ENCODE data around the gene SLC38A6.

SLC38A6 gene

DNA sequence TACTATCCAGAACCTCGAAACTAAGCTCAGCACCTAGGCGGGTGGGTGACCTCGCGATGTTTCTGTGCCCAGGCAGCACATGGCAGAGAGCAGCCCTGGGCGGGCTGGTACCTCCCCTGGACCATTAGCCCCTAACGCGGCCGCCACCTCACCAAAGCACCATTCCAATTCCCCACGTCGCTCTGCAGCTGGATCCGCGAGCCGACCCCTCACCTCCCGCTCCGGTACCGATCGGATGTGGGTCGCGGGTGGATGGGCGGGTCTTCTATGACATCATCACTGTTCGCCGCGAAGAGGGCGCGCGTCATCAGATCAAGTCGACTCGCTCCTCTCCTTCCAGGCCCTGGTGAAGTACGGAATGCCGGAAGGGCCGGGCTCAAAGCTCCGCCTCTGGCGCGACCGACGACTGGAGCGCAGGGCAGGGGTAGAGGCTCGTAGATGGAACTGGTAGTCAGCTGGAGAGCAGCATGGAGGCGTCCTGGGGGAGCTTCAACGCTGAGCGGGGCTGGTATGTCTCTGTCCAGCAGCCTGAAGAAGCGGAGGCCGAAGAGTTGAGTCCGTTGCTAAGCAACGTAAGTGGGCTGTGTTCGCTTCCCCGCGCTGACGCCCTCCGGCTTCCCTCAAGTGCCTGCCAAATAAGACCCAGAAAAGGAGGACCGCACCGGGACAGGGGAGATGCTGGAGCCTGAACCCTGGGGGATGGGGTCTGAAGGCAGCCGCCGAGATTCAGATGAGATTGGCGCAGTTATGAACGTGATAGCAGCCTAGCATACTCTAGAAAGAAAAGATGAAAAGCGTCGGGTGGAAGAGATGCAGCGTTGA lies at the start of gene SLC38A6, which contains the start of gene TRMT5:
Gene SLC38A6 (plus strand): TSS at position 435 of the 822 bp plus-strand sequence. CDS start 33 bp downstream, at position 468.
Gene TRMT5 (minus strand): TSS at position 269 of the 822 bp plus-strand sequence. CDS start 106 bp downstream, at position 163.
- Mint-ChIP-seq H3K4me1 (peaks cover 35% of the 10 kb centered on the region), H3K4me3 (no peak within 1 kb of the TSS), H3K27me3 (ENCODE audit: low read depth) (no peaks in the 10 kb centered on the region), H3K36me3 (ENCODE audit: low read depth) (peaks cover 32% of the 10 kb centered on the region), H3K27ac (no peak within 1 kb of the TSS), H3K9me3 (no peaks in the 10 kb centered on the region)
- TF ChIP-seq, protein P1, sequence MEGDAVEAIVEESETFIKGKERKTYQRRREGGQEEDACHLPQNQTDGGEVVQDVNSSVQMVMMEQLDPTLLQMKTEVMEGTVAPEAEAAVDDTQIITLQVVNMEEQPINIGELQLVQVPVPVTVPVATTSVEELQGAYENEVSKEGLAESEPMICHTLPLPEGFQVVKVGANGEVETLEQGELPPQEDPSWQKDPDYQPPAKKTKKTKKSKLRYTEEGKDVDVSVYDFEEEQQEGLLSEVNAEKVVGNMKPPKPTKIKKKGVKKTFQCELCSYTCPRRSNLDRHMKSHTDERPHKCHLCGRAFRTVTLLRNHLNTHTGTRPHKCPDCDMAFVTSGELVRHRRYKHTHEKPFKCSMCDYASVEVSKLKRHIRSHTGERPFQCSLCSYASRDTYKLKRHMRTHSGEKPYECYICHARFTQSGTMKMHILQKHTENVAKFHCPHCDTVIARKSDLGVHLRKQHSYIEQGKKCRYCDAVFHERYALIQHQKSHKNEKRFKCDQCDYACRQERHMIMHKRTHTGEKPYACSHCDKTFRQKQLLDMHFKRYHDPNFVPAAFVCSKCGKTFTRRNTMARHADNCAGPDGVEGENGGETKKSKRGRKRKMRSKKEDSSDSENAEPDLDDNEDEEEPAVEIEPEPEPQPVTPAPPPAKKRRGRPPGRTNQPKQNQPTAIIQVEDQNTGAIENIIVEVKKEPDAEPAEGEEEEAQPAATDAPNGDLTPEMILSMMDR (IDR thresholded peaks at IDR 0.05; ENCODE audit: unreplicated experiment in 3 of 3) = no peak

DNA sequence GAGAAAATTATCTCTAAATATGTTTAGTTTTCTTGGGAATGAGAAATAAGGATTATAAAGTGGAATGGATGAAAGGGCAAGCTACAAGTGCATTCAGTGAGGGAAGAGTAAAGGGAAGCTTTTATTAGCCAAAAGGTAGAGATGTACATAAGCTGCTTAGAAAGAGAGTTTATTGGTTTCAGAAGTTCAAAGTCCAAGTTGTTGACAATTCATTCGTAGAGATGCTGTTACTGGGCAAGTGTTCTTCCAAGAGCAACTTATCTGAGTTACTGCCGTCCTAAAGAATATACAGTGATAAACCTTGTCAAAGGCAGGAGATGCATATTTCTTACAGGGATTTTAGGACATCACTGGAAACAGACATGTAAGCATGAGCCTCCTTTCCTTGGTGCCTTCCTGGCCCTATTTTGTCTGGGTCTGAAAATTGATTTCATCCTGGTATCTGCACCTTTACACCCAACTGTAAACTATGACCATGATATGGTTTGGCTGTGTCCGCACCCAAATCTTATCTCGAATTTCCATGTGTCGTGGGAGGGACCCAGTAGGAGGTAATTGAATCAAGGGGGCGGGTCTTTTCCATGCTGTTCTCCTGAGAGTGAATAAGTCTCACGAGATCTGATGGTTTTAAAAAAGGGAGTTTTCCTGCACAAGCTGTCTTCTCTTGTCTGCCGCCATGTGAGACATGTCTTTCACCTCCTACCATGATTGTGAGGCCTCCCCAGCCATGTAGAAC lies 47.0 kb upstream of the SLC38A6 start:
- no peak overlapping the region for H3K4me3 Mint-ChIP-seq
- H3K9me3 Mint-ChIP-seq = peaks cover 6% of the 10 kb centered on the region
- H3K4me1 Mint-ChIP-seq = peaks cover 43% of the 10 kb centered on the region
- H3K27me3 Mint-ChIP-seq (ENCODE audit: low read depth) = no peaks in the 10 kb centered on the region
- TF ChIP-seq, protein P1 (IDR thresholded peaks at IDR 0.05; ENCODE audit: unreplicated experiment in 3 of 3) = no peak
- peaks cover 18% of the 10 kb centered on the region for H3K36me3 Mint-ChIP-seq (ENCODE audit: low read depth)
- H3K27ac Mint-ChIP-seq = peak overlapping the region; percentile 25 to 65 (median 58)

- TF ChIP-seq, protein P1 (IDR thresholded peaks at IDR 0.05; ENCODE audit: unreplicated experiment in 3 of 3) = no peak
- H3K36me3 Mint-ChIP-seq (ENCODE audit: low read depth) = peaks cover 24% of the 10 kb centered on the region
- no peaks in the 10 kb centered on the region for H3K27me3 Mint-ChIP-seq (ENCODE audit: low read depth)
- no peak overlapping the region for H3K4me3 Mint-ChIP-seq
- H3K27ac Mint-ChIP-seq = peak overlapping the region in 2 of 3 experiments; percentile 14 to 63
- peaks cover 40% of the 10 kb centered on the region for H3K4me1 Mint-ChIP-seq
- peaks cover 11% of the 10 kb centered on the region for H3K9me3 Mint-ChIP-seq
These were observed 45.7 kb upstream of the SLC38A6 start for GRCh38 chr14:60935319-60935718.

DNA sequence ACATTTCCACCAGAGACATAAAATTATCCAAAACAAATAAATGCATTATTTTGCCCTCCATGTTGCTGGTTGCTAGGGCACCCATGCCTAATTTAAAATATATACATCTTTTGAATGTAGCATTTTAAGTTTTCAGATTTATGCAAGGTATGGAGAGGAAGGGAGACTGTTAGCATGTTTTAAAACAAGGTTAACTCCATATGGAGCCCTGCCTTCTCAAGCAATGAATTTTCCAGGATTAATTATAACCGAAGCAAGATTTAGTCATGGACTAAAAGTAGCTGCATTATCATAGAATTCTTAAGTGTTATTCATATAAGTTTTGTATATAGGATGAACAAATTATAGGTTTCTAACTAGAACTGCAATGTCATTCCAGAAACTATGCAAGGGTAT lies 37.4 kb upstream of the SLC38A6 start:
- TF ChIP-seq, protein P1 (IDR thresholded peaks at IDR 0.05; ENCODE audit: unreplicated experiment in 3 of 3) = no peak
- no peak overlapping the region for H3K4me3 Mint-ChIP-seq
- peak overlapping the region in 2 of 3 experiments; percentile 1 to 30 for H3K27ac Mint-ChIP-seq
- peaks cover 33% of the 10 kb centered on the region for H3K4me1 Mint-ChIP-seq
- H3K27me3 Mint-ChIP-seq (ENCODE audit: low read depth) = no peaks in the 10 kb centered on the region
- peaks cover 19% of the 10 kb centered on the region for H3K36me3 Mint-ChIP-seq (ENCODE audit: low read depth)
- peaks cover 13% of the 10 kb centered on the region for H3K9me3 Mint-ChIP-seq

DNA sequence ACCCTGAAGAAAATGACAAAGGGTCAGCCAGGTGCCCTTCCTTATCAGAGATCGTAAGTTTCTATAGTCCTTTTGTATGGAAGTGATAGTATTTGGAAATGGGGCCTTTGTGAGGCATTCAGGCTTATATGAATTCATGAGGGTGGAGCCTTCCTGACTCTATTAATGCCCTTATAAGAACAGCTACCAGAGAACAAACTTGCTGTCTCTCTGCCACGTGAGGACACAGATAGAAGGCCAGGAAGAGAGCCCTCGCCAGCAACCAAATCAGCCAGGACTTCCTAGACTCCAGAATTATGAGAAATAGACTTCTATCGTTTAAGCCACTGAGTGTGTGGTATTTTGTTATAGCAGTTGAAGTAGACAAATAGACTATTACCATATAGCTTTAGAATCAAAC lies 36.8 kb upstream of the SLC38A6 start:
- Mint-ChIP-seq H3K4me1 (peaks cover 33% of the 10 kb centered on the region), H3K9me3 (peaks cover 7% of the 10 kb centered on the region), H3K4me3 (no peak overlapping the region), H3K27me3 (ENCODE audit: low read depth) (no peaks in the 10 kb centered on the region), H3K36me3 (ENCODE audit: low read depth) (peaks cover 13% of the 10 kb centered on the region), H3K27ac (peak overlapping the region; percentile 30 to 77 (median 55))
- TF ChIP-seq, protein P1 (IDR thresholded peaks at IDR 0.05; ENCODE audit: unreplicated experiment in 3 of 3) = no peak
